ENCODE measurements around the gene KAT2B.

DNA sequence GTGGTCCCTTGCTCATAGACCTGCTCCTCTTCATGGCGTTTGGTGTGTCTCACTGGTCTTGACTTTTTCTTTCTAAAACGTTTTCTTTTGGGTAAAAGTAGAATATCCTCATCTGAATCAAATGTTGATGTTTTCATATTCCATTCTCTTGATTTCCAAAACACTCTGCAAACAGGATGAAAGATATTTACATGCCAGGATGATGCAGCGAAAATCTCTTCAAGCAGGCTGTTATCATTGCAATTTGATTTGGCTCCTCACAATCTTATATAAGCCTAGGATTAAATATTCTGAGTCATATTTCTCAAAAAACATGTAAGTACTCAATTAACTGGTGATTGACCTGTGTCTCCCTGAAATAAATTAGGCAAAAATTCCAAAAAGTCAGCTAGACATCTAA, 38.3 kb upstream of the KAT2B start:
- TF ChIP-seq, protein P1, sequence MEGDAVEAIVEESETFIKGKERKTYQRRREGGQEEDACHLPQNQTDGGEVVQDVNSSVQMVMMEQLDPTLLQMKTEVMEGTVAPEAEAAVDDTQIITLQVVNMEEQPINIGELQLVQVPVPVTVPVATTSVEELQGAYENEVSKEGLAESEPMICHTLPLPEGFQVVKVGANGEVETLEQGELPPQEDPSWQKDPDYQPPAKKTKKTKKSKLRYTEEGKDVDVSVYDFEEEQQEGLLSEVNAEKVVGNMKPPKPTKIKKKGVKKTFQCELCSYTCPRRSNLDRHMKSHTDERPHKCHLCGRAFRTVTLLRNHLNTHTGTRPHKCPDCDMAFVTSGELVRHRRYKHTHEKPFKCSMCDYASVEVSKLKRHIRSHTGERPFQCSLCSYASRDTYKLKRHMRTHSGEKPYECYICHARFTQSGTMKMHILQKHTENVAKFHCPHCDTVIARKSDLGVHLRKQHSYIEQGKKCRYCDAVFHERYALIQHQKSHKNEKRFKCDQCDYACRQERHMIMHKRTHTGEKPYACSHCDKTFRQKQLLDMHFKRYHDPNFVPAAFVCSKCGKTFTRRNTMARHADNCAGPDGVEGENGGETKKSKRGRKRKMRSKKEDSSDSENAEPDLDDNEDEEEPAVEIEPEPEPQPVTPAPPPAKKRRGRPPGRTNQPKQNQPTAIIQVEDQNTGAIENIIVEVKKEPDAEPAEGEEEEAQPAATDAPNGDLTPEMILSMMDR (IDR thresholded peaks at IDR 0.05), result no peak
- TF ChIP-seq POLR2A (IDR thresholded peaks at IDR 0.05), result no peak

All from uterus (tissue), 2 donors.